Mammary epithelial cell (primary cell): ENCODE data around the gene SORBS1.

ENCODE experiments used
- EZH2 ChIP-seq: IDR thresholded peaks from 2 replicates; pipeline ENCODE4 v1.6.1; 2012; ENCODE audit warnings: low read length, inconsistent platforms, borderline replicate concordance
- TF ChIP-seq, protein P1 (sequence below), 2 donors: IDR thresholded peaks in 1 of 2; conservative IDR thresholded peaks in 1 of 2; 2 replicates each; pipeline ENCODE4 v1.5.1; 2011 to 2012; ENCODE audit warnings: inconsistent platforms in 2 of 2, low read length in 2 of 2, mild to moderate bottlenecking in 2 of 2, control low read depth in 1 of 2, low read depth in 1 of 2; ENCODE audit not compliant: insufficient read depth in 1 of 2; ENCODE audit errors: extremely low read depth in 1 of 2

DNA sequence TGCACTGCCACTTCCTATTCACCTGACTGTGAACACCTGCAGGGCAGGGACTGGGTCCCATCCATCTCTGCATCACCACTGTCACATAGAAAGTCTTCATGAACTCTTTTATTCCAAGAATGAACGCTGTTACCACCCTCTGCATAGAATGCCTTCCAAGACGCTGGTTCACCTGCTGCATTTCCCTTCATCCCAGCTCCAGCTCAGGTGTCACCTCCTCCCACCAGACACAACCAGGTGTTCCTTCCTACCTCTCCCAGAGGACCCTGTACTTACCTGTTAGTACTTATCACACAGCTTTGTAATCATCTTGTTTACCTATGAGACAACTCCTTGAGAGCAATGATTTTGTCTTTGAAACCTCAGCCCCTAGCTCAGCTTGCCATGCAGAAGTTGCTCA, 31.1 kb downstream of the SORBS1 start:
- TF ChIP-seq EZH2: no peak
- TF ChIP-seq, protein P1, sequence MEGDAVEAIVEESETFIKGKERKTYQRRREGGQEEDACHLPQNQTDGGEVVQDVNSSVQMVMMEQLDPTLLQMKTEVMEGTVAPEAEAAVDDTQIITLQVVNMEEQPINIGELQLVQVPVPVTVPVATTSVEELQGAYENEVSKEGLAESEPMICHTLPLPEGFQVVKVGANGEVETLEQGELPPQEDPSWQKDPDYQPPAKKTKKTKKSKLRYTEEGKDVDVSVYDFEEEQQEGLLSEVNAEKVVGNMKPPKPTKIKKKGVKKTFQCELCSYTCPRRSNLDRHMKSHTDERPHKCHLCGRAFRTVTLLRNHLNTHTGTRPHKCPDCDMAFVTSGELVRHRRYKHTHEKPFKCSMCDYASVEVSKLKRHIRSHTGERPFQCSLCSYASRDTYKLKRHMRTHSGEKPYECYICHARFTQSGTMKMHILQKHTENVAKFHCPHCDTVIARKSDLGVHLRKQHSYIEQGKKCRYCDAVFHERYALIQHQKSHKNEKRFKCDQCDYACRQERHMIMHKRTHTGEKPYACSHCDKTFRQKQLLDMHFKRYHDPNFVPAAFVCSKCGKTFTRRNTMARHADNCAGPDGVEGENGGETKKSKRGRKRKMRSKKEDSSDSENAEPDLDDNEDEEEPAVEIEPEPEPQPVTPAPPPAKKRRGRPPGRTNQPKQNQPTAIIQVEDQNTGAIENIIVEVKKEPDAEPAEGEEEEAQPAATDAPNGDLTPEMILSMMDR (conservative IDR thresholded peaks at IDR 0.05 in 1 of 2, IDR thresholded peaks at IDR 0.05 in 1 of 2; ENCODE audit: extremely low read depth in 1 of 2, insufficient read depth in 1 of 2, low read depth in 1 of 2, low read length in 2 of 2): no peak
